GM21723 (cell line): Measurements from ENCODE around the gene WDR82.

Experiments used
- ATAC-seq: cut with Tn5 transposase; IDR thresholded peaks from one replicate; pipeline ENCODE4 v1.9.1; 2021; ENCODE audit warnings: mild to moderate bottlenecking, moderate library complexity; ENCODE audit not compliant: unreplicated experiment

The WDR82 gene

GRCh38 chr3:52210550-52211046 is 67.9 kb downstream of the WDR82 start:
- no peak for ATAC-seq

- ATAC-seq, result no peak
These were observed 68.4 kb downstream of the WDR82 start for GRCh38 chr3:52210037-52210436.

GRCh38 chr3:52208556-52208955 is 69.9 kb downstream of the WDR82 start:
- ATAC-seq, result no peak

GRCh38 chr3:52205727-52206372 is 72.6 kb downstream of the WDR82 start:
- ATAC-seq, result no peak
